Measurements from ENCODE around the gene SLFN5.
A peak's percentile ranks its signal among the peaks of the same experiment; 100 is the strongest.
"Not testable (repeated sequence)": the region's sequence is repeated elsewhere in the genome, so short reads cannot be mapped to it uniquely, and the experiment has no call there.

The SLFN5 gene

DNA sequence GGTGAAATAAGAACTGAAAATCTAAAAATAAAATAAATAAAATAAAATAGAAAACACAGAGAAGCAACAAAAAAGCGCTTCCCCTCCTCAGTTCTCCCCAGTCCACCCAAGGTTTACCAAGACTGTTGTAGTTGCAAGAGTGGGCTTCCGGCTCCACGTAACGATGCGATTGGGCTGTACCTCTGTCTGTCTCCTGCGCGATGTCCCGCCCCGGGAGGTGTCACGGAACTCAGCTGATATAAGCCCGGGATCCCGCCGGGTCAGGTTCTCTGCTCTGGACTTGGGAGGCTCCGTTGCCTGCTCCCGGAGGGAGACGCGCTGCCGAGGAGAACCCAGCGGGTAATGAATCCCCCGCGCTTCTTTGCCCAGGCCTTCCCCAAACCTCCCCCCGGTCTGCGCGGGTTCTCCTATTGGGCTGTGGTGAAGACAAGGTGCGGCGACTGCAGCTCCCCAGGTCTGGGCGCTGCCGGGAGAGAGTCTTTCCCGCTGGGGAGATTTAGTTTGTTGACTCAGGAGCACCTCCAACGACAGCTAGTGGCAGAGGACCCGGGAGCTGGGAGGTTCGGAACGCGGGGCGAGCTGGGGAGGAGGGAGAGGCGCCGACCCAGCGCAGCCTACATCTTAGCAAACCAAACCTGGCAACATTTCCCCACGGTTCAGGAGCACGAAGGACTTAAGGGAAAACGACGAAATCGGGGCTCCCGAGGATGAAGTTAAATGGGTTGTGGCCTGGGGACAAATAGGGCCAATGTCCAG lies at the start of gene SLFN5:
SLFN5 (plus strand) TSS at position 268 of the 756 bp plus-strand sequence. CDS start 15,619 bp downstream, outside the sequence.
- Histone ChIP-seq H3K9me3 (ENCODE audit: insufficient read depth, low read length, severe bottlenecking) (no peaks in the 10 kb centered on the region), H3K4me1 (ENCODE audit: insufficient read depth, low read length) (peaks cover 51% of the 10 kb centered on the region), H3K9ac (ENCODE audit: low read depth, low read length) (peak within 1 kb of the TSS; percentile 74), H3K4me2 (ENCODE audit: insufficient read depth, low read length) (peak within 1 kb of the TSS; percentile 77), H2AFZ (ENCODE audit: low read depth, low read length) (peak within 1 kb of the TSS; percentile 79), H3K27me3 (ENCODE audit: insufficient read depth, low read length, poor library complexity) (peaks cover 15% of the 10 kb centered on the region), H3K36me3 (ENCODE audit: insufficient read depth, low read length) (no peaks in the 10 kb centered on the region), H3K79me2 (ENCODE audit: insufficient read depth, low read length) (peaks cover 25% of the 10 kb centered on the region), H3K27ac (ENCODE audit: low read length) (peak within 1 kb of the TSS; percentile 78), H3K4me3 (ENCODE audit: low read depth in 1 of 2, low read length in 2 of 2) (peak within 1 kb of the TSS; percentile 54 to 65), H4K20me1 (ENCODE audit: insufficient read depth, low read length) (peaks cover 15% of the 10 kb centered on the region; the same call in 1 of the 2 replicates)
- TF ChIP-seq, protein P1, sequence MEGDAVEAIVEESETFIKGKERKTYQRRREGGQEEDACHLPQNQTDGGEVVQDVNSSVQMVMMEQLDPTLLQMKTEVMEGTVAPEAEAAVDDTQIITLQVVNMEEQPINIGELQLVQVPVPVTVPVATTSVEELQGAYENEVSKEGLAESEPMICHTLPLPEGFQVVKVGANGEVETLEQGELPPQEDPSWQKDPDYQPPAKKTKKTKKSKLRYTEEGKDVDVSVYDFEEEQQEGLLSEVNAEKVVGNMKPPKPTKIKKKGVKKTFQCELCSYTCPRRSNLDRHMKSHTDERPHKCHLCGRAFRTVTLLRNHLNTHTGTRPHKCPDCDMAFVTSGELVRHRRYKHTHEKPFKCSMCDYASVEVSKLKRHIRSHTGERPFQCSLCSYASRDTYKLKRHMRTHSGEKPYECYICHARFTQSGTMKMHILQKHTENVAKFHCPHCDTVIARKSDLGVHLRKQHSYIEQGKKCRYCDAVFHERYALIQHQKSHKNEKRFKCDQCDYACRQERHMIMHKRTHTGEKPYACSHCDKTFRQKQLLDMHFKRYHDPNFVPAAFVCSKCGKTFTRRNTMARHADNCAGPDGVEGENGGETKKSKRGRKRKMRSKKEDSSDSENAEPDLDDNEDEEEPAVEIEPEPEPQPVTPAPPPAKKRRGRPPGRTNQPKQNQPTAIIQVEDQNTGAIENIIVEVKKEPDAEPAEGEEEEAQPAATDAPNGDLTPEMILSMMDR (IDR thresholded peaks at IDR 0.05; ENCODE audit: borderline replicate concordance, extremely low read depth, low read length, poor library complexity, severe bottlenecking), result no peak
- peak; percentile 64 for TF ChIP-seq EZH2 (IDR thresholded peaks at IDR 0.05; ENCODE audit: borderline replicate concordance, low read depth, low read length, severe bottlenecking)
- DNase-seq (peak; percentile 92), ATAC-seq (ENCODE audit: insufficient read depth, low read depth) (peak; percentile 86)

DNA sequence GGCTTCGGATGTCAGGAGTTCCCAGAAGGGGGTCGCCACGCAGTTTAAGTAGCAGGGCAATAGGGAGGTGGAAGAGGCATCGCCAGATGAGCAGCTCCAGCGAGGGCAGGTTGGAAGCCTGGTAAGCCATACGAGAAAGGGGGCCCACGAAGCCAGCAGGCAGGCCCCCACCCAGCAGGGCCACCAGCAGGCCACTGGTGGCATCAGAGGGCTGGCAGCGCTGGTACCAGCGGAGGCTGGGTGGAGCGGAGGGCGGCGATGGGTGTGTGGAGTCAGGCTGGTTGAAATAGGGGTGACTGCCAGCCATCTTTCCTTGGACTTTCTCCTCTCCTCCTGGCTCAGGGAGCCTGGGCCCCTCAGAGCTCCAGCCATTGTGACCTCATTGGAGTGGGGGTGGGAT lies 48.9 kb upstream of the SLFN5 start, which contains the start of gene SLC35G3:
SLC35G3 (minus strand) TSS at position 393 of the 400 bp plus-strand sequence; CDS start at position 307, 86 bp downstream.
- H3K4me1 ChIP-seq (ENCODE audit: insufficient read depth, low read length); H3K9me3 ChIP-seq (ENCODE audit: insufficient read depth, low read length, severe bottlenecking); H4K20me1 ChIP-seq (ENCODE audit: insufficient read depth, low read length); ATAC-seq (ENCODE audit: insufficient read depth, low read depth); H3K27me3 ChIP-seq (ENCODE audit: insufficient read depth, low read length, poor library complexity); H3K9ac ChIP-seq (ENCODE audit: low read depth, low read length); DNase-seq; H3K4me2 ChIP-seq (ENCODE audit: insufficient read depth, low read length); H3K36me3 ChIP-seq (ENCODE audit: insufficient read depth, low read length); H3K79me2 ChIP-seq (ENCODE audit: insufficient read depth, low read length); H3K4me3 ChIP-seq (ENCODE audit: low read depth in 1 of 2, low read length in 2 of 2); H2AFZ ChIP-seq (ENCODE audit: low read depth, low read length); H3K27ac ChIP-seq (ENCODE audit: low read length): not testable (repeated sequence)

DNA sequence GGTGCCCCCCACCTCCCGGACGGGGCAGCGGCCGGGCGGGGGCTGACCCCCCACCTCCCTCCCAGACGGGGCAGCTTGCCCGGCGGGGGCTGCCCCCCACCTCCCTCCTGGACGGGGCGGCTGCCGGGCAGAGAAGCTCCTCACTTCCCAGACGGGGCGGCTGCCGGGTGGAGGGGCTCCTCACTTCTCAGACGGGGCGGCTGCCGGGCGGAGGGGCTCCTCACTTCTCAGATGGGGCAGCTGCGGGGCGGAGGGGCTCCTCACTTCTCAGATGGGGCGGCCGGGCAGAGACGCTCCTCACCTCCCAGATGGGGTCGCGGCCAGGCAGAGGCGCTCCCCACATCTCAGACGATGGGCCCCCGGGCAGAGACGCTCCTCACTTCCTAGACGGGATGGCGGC lies 47.8 kb upstream of the SLFN5 start:
- H3K27ac ChIP-seq (ENCODE audit: low read length); H3K4me3 ChIP-seq (ENCODE audit: low read depth in 1 of 2, low read length in 2 of 2); H3K9ac ChIP-seq (ENCODE audit: low read depth, low read length); DNase-seq; H2AFZ ChIP-seq (ENCODE audit: low read depth, low read length); H3K4me2 ChIP-seq (ENCODE audit: insufficient read depth, low read length); ATAC-seq (ENCODE audit: insufficient read depth, low read depth); H4K20me1 ChIP-seq (ENCODE audit: insufficient read depth, low read length); H3K36me3 ChIP-seq (ENCODE audit: insufficient read depth, low read length); H3K27me3 ChIP-seq (ENCODE audit: insufficient read depth, low read length, poor library complexity); H3K79me2 ChIP-seq (ENCODE audit: insufficient read depth, low read length); H3K4me1 ChIP-seq (ENCODE audit: insufficient read depth, low read length): not testable (repeated sequence)
- peaks cover 14% of the 10 kb centered on the region for H3K9me3 ChIP-seq (ENCODE audit: insufficient read depth, low read length, severe bottlenecking)

DNA sequence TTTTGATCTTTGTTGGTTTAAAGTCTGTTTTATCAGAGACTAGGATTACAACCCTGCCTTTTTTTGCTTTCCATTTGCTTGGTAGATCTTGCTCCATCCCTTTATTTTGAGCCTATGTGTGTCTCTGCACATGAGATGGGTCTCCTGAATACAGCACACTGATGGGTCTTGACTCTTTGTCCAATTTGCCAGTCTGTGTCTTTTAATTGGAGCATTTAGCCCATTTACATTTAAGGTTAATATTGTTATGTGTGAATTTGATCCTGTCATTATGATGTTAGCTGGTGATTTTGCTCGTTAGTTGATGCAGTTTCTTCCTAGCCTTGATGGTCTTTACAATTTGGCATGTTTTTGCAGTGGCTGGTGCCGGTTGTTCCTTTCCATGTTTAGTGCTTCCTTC lies 40.3 kb upstream of the SLFN5 start:
- DNase-seq; H3K4me1 ChIP-seq (ENCODE audit: insufficient read depth, low read length); H3K4me2 ChIP-seq (ENCODE audit: insufficient read depth, low read length); H3K4me3 ChIP-seq (ENCODE audit: low read depth in 1 of 2, low read length in 2 of 2); ATAC-seq (ENCODE audit: insufficient read depth, low read depth); H3K36me3 ChIP-seq (ENCODE audit: insufficient read depth, low read length); H3K27ac ChIP-seq (ENCODE audit: low read length); H2AFZ ChIP-seq (ENCODE audit: low read depth, low read length); H3K9ac ChIP-seq (ENCODE audit: low read depth, low read length); H3K27me3 ChIP-seq (ENCODE audit: insufficient read depth, low read length, poor library complexity); H3K79me2 ChIP-seq (ENCODE audit: insufficient read depth, low read length); H4K20me1 ChIP-seq (ENCODE audit: insufficient read depth, low read length): not testable (repeated sequence)
- peaks cover 14% of the 10 kb centered on the region for H3K9me3 ChIP-seq (ENCODE audit: insufficient read depth, low read length, severe bottlenecking)

DNA sequence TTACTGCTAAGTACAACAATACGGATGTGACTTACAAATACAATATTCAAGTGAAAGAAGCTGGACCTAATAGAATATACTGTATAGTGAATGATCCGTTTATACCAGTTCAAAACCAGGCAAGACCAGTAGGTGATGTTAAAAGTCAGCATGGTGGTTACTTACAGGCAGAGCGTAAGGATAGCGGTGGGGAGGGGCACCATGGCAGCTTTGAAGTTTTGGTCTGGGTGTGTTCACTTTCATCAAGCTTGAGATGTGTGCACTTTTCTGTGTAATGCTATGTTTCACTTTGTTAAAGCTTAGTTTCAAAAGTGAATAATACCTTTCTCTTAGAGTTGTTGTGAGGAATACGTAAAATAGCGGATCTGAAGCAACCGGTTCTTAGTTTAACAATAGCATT lies 32.1 kb upstream of the SLFN5 start:
- Histone ChIP-seq H3K9ac (ENCODE audit: low read depth, low read length) (no peak overlapping the region), H4K20me1 (ENCODE audit: insufficient read depth, low read length) (no peaks in the 10 kb centered on the region), H3K79me2 (ENCODE audit: insufficient read depth, low read length) (no peaks in the 10 kb centered on the region), H3K36me3 (ENCODE audit: insufficient read depth, low read length) (no peaks in the 10 kb centered on the region), H3K9me3 (ENCODE audit: insufficient read depth, low read length, severe bottlenecking) (no peaks in the 10 kb centered on the region), H3K4me1 (ENCODE audit: insufficient read depth, low read length) (peaks cover 41% of the 10 kb centered on the region), H3K27ac (ENCODE audit: low read length) (no peak overlapping the region), H3K4me3 (ENCODE audit: low read depth in 1 of 2, low read length in 2 of 2) (no peak overlapping the region), H3K27me3 (ENCODE audit: insufficient read depth, low read length, poor library complexity) (peaks cover 20% of the 10 kb centered on the region), H2AFZ (ENCODE audit: low read depth, low read length) (no peak overlapping the region), H3K4me2 (ENCODE audit: insufficient read depth, low read length) (no peak overlapping the region)
- DNase-seq (no peak), ATAC-seq (ENCODE audit: insufficient read depth, low read depth) (no peak)
- no peak for TF ChIP-seq EZH2 (IDR thresholded peaks at IDR 0.05; ENCODE audit: borderline replicate concordance, low read depth, low read length, severe bottlenecking)
- TF ChIP-seq, protein P1 (IDR thresholded peaks at IDR 0.05; ENCODE audit: borderline replicate concordance, extremely low read depth, low read length, poor library complexity, severe bottlenecking), result no peak

All from DND-41 (cell line).